Peyer's patch (tissue), 4 donors: ENCODE results near the gene PCDHB6.

Source experiments
- CTCF ChIP-seq, 6 experiments: fragments of 450-650 bp in 4 of 6; fragments of 200-600 bp in 2 of 6; sonication (generic) in 1 of 6; IDR thresholded peaks; one replicate each; pipeline ENCODE4 v1.5.1; 2017 to 2019; ENCODE audit warnings: antibody characterized with exemption in 6 of 6, mild to moderate bottlenecking in 3 of 6, moderate library complexity in 1 of 6
- POLR2A ChIP-seq, 2 donors: fragments of 450-650 bp; IDR thresholded peaks; one replicate each; pipeline ENCODE4 v1.5.1; 2017; ENCODE audit warnings: antibody characterized with exemption in 2 of 2, mild to moderate bottlenecking in 2 of 2, moderate library complexity in 2 of 2

GRCh38 chr5:141186897-141187512 lies 37.1 kb downstream of the PCDHB6 start, which contains the start of gene PCDHB9:
- TF ChIP-seq CTCF (IDR thresholded peaks at IDR 0.05) (peak in 3 of 6 experiments; percentile 8 to 18 (median 16)), POLR2A (IDR thresholded peaks at IDR 0.05) (no peak)
